Sigmoid colon (tissue), 4 donors: ENCODE data around the gene TNFSF4.
"Not testable (repeated sequence)": the region's sequence is repeated elsewhere in the genome, so short reads cannot be mapped to it uniquely, and the experiment has no call there.

ENCODE experiments used
- CTCF ChIP-seq, 4 experiments: fragments of 450-650 bp in 3 of 4; fragments of 200-600 bp in 1 of 4; IDR thresholded peaks; one replicate each; pipeline ENCODE4 v1.5.1; 2016 to 2019; ENCODE audit warnings: antibody characterized with exemption in 4 of 4, mild to moderate bottlenecking in 3 of 4, moderate library complexity in 2 of 4
- POLR2AphosphoS5 ChIP-seq, 4 donors: sonication (generic); formaldehyde crosslinking; IDR thresholded peaks; one replicate each; pipeline ENCODE4 v1.6.1; 2017; ENCODE audit warnings: antibody characterized with exemption in 4 of 4

GRCh38 chr1:173234434-173234833 lies 27.3 kb upstream of the TNFSF4 start:
- not testable (repeated sequence) for TF ChIP-seq POLR2AphosphoS5, CTCF (IDR thresholded peaks at IDR 0.05)
